HG03520 (cell line): Measurements from ENCODE around the gene FDXACB1.

Experiments
- ATAC-seq: cut with Tn5 transposase; IDR thresholded peaks from one replicate; pipeline ENCODE4 v1.9.1; 2021; ENCODE audit warnings: mild to moderate bottlenecking, moderate library complexity; ENCODE audit not compliant: unreplicated experiment

Gene FDXACB1

GRCh38 chr11:111878849-111879636 is at the start of gene FDXACB1, which contains the start of gene CFAP68:
TSS of gene FDXACB1 (minus strand) at chr11:111879165. CDS start at chr11:111879132, 33 bp downstream.
TSS of gene CFAP68 (plus strand) at chr11:111879541. CDS start at chr11:111879561, 20 bp downstream.
- ATAC-seq, result peak; percentile 86

DNA sequence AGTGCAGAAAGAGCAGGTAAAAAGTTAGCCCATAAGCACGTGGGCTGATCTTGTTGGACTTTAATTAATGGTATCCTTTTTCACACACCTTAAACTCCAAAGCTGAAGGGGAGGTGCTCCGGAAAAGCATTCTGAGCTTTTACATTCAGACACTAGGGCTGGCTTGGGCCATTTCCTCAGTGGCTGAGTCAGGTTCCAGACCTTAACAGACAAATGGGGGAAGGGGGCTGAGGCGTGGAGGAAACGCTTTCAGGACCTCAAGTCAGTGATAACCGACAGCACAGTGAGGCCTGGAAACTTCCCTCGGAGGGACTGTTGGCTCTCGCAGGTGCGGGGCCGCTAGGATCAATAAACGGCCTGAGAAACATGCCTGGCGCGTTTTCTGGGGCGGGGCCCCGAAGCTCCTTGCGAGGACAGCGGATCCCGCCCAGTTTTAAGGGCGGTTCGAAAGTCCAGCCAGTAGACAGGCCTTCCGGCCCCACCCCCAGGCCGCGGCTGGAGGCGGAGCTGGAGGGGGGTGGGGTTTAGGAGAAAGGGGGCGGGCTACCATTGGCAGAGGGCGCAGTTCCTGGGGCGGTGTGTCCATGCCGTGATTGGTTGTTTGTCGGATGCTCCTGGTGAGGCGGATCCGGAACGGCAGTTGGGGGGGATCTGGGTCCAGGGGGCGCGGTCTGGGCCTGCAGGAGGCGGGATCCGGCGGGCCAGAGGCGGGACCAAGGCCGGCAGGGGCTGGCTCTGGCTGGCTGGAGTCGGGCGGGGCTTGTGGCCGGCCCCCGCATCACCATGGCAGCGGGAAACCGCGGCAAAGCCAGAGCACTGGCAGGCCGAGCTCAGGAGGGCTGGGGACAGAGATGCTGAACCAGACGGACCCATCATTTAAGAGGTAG is 47.8 kb upstream of the FDXACB1 start:
- peak; percentile 93 for ATAC-seq

DNA sequence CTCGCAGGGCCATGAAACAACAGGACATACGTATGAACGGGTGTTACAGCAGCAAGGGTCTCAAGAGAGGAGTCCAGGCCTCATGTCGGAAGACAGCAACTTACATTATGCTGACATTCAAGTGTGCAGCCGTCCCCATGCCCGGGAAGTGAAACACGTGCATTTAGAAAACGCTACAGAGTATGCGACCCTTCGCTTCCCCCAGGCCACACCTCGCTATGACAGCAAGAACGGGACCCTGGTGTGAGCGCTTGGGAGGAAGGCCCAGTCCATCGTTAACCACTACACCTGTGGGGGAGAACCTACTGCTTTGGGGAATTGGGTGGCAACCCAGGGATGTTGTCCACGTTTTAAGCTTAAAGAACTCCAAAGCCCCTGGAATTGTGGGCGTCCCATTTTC is 47.0 kb upstream of the FDXACB1 start:
- ATAC-seq, result no peak

- ATAC-seq, result no peak
These were observed 45.0 kb upstream of the FDXACB1 start for GRCh38 chr11:111923951-111924350.

DNA sequence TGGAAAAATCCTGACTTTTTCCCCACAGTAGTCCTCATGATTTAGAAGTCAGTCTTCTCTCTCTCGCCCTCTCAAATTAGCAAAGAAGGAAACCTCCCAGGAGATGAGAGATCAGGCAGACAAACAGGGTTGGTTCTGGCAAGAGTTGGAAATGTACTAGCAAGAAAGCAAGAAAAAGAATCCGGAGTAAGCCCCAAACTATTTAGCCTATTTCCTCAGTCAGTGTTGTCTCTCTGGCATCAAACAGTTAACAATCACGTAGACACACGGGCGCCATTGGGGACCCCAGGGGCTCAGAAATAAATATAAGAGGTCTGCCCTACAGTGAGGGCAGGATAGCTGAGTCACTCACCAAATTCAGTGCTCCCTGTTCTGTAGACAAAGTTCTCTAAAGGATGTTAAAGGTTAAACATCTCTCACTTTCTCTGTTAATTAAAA is 44.4 kb upstream of the FDXACB1 start:
- ATAC-seq, result no peak

GRCh38 chr11:111922803-111923202 is 43.8 kb upstream of the FDXACB1 start:
- no peak for ATAC-seq

DNA sequence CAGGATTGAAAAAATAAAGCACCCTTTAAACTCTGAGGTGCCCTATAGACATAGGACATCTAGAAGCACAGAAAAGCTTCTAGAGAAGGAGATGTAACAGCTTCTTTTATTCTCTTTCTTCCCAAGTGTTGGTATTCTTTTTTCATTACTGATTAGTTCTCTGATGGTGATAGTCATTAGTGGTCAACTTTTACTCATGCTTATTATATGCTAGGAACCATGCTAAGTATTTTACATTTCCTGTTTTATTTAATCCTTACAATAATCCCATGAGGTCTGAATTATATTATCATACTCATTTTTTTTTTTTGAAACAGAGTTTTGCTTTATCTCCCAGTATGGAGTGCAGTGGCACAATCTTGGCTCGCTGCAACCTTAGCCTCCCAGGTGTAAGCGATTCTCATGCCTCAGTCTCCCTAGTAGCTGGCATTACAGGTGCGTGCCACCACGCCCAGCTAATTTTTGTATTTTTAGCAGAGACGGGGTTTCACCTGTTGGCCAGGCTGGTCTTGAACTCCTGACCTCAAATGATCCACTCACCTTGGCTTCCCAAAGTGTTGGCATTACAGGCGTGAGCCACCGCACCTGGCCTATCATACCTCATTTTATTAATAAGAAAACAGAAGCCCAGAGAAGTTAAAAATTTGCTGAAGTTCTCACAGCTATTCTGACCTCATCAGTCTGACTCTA is 42.7 kb upstream of the FDXACB1 start:
- ATAC-seq, result no peak

DNA sequence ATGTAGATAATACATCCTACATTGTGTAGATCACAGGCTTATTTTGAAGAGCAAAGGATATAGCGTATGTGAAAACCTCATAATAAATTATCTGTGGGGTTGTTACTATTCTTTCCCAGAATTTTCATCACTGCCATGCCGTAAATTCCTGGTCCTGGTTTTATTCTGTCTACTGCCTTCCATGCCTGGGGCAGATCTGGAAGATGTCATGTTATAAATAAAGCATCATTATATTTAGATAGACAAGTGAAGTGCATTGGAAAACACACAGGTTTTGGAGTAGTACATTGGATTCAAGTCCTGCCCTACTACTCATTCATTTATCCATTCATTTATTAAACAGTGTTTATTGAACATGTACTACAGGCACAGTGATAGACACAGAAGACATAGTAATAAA is 41.9 kb upstream of the FDXACB1 start:
- ATAC-seq, result no peak

GRCh38 chr11:111918390-111919256 is 39.7 kb upstream of the FDXACB1 start, which contains the start of gene C11orf52:
TSS of gene C11orf52 (plus strand) at chr11:111918913. CDS start at chr11:111918973, 60 bp downstream.
- ATAC-seq, result no peak

DNA sequence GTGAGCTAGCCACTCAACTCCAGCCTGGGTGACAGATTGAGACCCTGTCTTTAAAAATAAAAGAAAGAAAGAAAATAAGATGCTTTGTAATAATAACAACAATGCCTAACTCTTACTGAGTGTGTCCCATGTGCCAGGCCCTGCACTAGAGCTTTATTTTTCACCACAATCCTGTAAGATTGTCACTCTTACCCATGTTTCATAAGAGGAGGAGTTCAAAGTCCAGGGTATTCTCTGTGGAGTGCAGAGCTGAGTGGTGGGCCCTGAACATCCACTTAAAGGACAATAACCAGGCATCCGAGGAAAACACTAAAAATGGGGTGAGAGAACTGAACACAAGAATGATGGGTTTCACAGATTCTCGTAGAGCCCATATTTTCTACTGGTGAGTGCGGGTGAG is 38.8 kb upstream of the FDXACB1 start:
- no peak for ATAC-seq

DNA sequence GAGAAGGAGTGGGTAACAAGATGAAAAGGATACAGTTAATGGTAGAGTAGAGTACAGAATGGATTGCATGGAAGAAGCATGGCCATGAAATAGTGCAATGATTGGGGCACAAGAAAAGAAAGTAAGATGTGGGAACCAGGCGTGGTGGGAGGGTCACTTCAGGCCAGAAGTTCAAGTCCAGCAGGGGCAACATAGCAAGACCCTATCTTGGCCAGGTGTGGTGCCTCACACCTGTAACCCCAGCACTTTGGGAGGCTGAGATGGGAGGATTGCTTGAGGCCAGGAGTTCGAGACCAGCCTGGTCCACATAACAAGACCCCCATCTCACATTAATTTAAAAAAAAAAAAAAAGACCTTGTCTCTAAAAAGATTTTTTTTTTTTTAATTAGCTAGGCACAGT is 38.3 kb upstream of the FDXACB1 start:
- no peak for ATAC-seq

DNA sequence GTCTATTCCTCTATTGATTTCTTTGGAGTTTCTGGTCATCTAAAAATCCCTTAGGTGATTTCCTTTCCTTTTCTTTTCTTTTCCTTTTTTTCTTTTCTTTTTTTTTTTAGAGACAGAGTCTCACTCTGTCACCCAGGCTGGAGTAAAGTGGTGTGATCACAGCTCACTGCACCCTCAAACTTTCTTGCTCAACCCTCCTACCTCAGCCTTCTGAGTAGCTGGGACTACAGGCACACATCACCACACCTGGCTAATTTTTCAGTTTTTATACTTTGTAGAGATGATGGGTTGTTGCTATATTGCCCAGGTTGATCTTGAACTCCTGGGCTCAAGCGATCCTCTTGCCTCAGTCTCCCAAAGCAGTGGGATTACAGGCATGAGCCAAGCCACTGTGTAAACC is 37.8 kb upstream of the FDXACB1 start:
- no peak for ATAC-seq

DNA sequence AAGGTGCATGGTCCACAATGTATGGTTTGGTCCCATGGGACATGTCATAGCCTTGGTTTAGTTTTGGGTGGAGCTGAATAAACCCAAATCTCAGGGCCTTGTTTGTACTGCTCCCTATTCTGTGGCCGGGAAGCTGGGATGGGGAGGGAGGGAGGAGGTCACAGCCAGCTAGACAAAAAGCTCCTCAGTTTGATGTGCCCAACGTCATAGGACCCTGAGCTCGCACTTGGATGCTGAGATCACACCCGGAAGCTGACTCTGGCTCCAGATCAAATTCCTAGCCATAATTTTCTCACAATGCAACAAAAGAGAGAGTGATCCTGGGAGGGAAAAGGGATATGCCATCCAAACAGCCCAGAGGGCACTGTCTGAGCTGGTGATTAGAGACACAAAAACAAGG is 35.0 kb upstream of the FDXACB1 start:
- no peak for ATAC-seq

DNA sequence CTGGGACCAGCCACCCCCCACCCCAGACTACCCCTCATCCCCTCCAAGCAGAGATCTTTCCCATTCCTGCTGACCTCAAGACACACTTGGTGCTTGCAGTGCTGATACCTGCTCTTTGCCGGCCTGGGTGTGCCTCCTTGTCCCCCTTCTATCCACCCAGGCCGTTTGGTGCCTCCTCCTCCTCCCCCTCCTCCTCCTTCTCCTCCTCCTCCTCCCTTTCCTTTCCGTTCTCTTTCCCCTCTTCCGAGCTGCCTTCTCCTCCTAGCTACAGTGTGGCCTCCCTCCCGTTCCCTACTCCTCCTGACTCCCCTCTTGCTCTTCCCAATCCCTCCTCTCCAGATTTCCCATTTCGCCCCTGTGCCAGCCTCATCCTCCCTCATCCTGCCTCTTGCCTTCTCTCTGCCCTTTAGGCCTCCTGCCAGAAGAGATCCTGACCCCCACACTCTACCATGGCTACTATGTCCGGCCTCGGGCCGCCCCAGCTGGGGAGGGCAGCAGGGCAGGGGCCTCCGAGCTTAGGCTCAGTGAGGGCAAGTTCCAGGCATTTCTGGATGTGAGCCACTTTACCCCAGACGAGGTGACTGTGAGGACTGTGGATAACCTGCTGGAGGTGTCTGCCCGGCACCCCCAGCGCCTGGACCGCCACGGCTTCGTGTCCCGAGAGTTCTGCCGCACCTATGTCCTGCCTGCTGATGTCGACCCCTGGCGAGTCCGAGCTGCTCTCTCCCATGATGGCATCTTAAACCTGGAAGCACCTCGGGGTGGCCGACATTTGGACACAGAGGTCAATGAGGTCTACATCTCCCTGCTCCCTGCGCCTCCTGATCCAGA is 34.3 kb upstream of the FDXACB1 start:
- ATAC-seq, result no peak

DNA sequence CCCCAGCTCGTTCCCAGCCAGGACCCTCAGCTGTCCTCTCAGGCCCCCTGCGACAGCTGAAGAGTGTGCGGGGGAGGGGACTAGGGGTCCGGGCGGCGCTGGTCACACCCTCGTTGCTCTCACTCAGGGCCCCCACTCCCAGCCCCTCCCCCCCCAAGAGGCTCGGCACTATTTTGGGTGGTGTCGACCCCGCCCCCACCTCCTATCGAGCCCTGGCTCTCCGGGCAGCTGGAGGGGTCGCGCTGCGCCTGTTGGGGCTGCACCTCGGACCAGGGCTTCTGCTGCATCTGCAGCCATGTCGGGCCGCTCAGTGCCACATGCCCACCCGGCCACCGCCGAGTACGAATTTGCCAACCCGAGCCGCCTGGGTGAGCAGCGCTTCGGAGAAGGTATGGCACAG is 33.6 kb upstream of the FDXACB1 start, which contains the start of gene HSPB2:
Gene HSPB2, plus strand, starts transcription at position 200 of the 400 bp plus-strand sequence. Its CDS starts 96 bp downstream, at position 296.
- no peak for ATAC-seq

GRCh38 chr11:111911563-111912401 is 32.8 kb upstream of the FDXACB1 start, which contains the start of gene CRYAB:
TSS of gene CRYAB (minus strand) at chr11:111911770. CDS start at chr11:111911724, 46 bp downstream.
- ATAC-seq, result no peak

DNA sequence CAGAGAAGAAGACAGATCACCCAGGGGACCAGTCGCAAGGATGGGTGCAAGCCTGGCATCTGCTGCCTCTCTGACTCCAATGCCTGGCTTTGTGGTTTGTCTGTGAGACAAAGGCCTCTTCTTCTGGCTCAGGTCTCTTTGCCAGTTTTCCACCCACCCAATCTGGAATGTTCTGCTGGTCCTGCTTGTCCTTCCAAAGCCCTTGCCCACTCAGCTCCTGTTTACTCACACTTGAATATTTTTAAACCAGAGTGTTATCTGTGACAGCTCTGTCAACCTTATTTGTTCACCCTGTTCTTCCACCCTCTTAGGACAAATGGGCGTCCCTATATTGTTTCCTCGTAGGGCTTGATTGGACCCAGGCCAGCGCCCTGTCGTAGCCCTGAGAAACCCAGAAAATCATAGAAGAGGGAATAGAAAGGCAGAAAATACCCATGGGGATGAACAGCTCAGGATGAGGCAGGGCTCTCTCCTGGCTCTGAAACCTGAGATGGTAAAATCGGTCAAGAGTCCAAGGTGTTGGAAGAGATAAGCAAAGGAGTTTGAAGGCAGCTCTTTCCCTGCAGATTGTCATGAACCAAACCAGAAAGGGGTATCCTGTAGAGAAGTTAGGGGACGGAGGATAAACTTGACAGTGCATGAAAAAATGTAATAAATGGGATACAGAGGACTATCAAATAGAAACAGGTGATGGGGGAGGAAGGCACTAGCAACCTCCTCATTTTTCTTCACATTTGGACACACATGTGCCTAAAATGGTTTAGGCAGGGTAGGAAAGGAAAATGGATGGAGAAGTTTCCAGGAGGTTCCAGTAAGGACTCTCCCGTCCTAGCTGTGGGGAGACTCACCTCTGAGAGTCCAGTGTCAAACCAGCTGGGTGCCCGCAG is 32.0 kb upstream of the FDXACB1 start:
- ATAC-seq, result no peak
